GM12873 (cell line): Measurements from ENCODE around the gene CDH23.

Experiments used
- TF ChIP-seq, protein P1 (sequence below): IDR thresholded peaks from 2 replicates; pipeline ENCODE4 v1.5.1; 2012; ENCODE audit warnings: low read depth, mild to moderate bottlenecking, moderate library complexity, low read length, control low read depth; ENCODE audit not compliant: insufficient read depth; ENCODE audit errors: missing control alignments

The CDH23 gene

DNA sequence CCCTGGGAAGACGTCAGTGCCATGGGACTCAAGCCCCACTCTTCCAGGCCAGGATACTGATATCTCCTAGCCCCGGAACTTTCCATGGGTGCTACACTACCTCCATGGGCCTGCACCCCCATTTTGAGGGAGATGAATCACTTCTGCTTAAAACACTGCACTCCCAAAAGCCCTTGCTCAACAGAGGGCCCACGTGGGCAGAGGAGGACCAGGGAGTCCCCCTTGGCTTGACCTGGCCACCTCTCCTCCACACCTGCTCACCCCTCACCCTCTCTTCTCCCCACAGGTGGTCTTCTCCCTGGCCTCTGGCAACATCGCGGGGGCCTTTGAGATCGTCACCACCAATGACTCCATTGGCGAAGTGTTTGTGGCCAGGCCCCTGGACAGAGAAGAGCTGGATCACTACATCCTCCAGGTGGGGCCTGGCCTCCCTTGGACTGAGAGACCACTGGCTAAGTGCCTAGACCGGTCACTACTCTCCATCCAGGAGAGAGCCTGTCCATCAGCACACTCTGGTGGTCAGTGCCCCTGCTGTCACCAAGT is 342.7 kb downstream of the CDH23 start:
- TF ChIP-seq, protein P1, sequence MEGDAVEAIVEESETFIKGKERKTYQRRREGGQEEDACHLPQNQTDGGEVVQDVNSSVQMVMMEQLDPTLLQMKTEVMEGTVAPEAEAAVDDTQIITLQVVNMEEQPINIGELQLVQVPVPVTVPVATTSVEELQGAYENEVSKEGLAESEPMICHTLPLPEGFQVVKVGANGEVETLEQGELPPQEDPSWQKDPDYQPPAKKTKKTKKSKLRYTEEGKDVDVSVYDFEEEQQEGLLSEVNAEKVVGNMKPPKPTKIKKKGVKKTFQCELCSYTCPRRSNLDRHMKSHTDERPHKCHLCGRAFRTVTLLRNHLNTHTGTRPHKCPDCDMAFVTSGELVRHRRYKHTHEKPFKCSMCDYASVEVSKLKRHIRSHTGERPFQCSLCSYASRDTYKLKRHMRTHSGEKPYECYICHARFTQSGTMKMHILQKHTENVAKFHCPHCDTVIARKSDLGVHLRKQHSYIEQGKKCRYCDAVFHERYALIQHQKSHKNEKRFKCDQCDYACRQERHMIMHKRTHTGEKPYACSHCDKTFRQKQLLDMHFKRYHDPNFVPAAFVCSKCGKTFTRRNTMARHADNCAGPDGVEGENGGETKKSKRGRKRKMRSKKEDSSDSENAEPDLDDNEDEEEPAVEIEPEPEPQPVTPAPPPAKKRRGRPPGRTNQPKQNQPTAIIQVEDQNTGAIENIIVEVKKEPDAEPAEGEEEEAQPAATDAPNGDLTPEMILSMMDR = no peak

GRCh38 chr10:71740069-71740653 is 343.4 kb downstream of the CDH23 start:
- TF ChIP-seq, protein P1 = no peak

DNA sequence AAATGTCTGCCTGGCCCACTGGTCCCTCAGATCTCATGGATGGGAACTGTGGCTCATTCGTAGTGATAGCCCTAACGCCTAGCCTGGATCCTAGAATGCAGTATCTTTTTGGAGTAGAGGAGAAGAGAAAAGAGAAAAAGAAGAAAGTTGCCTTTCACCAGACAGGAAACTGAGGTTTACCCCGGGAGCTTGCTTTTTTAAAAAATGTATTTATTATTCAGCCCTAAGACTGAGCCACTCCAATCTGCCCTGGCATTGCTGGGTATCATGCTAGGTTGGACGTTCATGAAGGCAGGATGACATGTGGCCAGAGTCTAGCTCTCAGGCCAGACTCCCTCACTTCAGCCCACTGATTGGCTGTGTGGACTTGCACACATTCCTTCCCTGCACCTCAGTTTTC is 344.3 kb downstream of the CDH23 start:
- TF ChIP-seq, protein P1 = no peak

DNA sequence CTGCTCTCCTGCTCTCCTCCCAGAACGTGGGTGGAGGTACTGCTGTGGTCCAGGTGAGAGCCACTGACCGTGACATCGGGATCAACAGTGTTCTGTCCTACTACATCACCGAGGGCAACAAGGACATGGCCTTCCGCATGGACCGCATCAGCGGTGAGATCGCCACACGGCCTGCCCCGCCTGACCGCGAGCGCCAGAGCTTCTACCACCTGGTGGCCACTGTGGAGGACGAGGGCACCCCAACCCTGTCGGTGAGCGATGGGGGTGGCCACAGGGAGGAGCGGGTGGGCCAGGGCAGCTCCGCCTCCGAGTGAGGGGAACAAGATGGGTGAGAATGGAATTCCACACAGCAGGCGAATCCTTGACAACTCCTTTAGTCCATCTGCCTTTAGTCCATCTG is 345.0 kb downstream of the CDH23 start:
- TF ChIP-seq, protein P1 = no peak

DNA sequence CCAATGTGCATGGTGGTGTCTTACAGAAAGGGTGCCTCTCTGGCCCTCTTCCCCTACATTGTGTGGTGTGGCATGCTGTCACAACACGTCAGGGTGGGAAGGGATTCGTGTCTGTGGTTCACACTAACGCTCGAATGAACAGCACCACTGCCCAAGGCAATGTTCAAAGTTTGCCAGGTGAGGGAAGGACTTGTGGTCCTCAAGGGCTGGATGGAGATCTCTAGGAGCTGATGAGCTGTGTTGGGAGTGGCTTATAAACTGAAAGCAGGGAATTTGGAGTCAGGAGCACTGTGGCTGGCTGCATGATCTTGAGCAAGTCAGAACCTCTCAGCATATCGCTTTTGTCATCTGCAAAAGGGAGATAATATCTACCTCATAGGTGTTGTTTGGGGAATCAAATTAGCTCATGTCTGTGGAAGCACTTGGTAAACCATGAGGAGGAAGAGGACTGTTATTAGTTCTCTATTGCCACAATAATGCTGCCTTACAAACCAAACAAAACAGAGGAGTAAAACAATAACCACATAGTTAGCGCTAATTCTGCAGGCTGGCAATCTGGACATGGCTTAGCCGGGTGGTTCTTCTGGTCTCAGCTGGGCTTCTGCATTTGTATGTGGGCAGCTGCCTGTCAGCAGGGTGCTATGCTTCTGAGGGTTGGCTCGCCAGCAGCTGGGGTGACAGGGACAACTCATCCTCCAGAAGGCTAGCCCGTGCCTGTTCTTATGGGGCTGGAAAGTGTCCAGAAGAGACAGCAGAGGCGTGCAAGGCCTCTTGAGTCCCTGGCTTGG is 345.8 kb downstream of the CDH23 start:
- TF ChIP-seq, protein P1 = no peak

DNA sequence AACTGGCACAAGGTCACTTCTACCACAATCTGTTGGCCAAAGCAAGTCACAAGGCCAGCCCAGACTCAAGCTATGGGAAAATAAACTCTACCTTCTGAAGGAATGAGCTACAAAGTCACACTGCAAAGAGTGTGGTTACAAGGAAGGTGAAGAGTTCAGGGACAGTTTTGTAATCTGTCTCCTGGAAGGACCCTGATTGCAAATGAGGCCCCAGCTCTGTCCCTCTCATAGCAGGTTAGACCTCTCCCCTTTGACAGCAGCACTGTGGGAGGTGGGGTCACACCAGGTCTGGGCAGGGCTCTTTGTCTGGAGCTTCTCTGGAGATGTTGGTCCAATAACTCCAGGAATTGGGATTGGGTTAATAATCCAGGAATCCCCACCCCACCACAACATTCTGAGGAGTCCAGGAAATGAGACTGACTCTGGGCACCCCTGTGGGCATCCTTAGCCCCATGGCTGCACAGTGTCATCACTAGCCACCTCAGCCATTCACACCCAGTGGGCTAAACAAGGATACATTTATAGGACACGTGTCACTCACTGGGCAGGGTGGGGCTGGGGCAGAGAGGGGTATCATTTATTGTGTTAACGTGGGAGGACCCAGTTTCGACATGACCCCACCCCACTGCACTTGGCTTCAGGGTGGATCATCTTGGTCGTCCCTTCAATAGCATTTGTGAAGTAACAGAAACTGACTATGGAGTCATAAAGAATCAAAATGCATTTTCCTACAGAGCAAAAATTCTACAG is 346.5 kb downstream of the CDH23 start:
- TF ChIP-seq, protein P1 = no peak

DNA sequence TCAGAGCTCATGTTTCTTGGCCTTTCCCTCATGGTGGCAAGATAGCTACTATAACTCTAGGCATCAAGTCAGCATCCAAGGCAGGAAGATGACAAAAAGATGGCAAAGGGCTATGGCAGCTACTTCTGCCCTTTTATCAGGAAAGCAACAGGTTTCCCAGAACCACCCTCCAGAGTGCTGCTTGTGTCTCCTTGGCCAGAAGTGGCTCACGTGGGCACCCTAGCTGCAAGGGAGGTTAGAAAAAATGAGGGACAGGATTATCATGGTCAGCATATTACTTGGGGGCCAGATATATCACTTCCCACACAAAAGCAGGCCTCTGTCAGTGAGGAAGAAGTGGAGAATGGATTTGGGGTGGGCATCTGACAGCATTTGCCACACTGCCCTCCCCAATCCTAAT is 347.1 kb downstream of the CDH23 start:
- TF ChIP-seq, protein P1 = no peak
